ENCODE data around the gene SCCPDH. TPM values are rescaled to one million over a fixed set of nuclear protein-coding genes. Genes with fewer than 3 reads are reported as not detected.

SCCPDH gene
- total and polyA plus RNA-seq, 9 of the 15 experiments (the other 6 are each of a cell fraction or from before 2014, with no cell fraction given): 7.0 to 61.9 (median 38.3) TPM

DNA sequence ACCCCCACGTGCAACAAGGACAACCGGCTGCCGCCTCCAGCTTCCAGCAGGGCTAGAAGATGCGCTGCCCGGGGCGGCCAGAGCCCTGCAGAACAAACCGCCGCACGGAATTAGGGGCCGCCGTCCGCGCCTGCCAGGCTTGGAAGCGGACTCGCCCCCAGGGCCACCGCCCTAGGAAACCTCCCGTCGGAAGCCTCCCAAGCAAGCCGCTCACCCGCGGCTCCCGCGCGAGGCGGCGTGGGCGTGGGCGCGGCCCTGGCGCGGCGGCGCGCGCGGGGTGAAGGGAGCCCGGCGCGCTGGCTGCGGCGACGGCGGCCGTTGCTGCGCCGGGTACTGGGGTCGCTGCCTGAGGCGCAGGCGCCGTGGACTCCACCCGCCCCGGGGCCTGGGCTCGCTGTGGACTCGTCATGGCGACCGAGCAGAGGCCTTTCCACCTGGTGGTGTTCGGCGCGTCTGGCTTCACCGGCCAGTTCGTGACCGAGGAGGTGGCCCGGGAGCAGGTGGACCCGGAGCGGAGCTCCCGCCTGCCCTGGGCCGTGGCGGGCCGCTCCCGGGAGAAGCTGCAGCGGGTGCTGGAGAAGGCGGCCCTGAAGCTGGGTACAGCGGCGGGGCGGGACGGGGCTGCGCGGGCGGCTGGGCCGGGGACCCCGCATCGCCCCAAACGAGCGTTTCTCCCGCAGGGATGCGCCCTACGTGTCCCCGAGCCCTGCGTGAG, at the start of gene SCCPDH (continued):
- TF ChIP-seq, protein P1, sequence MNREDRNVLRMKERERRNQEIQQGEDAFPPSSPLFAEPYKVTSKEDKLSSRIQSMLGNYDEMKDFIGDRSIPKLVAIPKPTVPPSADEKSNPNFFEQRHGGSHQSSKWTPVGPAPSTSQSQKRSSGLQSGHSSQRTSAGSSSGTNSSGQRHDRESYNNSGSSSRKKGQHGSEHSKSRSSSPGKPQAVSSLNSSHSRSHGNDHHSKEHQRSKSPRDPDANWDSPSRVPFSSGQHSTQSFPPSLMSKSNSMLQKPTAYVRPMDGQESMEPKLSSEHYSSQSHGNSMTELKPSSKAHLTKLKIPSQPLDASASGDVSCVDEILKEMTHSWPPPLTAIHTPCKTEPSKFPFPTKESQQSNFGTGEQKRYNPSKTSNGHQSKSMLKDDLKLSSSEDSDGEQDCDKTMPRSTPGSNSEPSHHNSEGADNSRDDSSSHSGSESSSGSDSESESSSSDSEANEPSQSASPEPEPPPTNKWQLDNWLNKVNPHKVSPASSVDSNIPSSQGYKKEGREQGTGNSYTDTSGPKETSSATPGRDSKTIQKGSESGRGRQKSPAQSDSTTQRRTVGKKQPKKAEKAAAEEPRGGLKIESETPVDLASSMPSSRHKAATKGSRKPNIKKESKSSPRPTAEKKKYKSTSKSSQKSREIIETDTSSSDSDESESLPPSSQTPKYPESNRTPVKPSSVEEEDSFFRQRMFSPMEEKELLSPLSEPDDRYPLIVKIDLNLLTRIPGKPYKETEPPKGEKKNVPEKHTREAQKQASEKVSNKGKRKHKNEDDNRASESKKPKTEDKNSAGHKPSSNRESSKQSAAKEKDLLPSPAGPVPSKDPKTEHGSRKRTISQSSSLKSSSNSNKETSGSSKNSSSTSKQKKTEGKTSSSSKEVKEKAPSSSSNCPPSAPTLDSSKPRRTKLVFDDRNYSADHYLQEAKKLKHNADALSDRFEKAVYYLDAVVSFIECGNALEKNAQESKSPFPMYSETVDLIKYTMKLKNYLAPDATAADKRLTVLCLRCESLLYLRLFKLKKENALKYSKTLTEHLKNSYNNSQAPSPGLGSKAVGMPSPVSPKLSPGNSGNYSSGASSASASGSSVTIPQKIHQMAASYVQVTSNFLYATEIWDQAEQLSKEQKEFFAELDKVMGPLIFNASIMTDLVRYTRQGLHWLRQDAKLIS (CRISPR knock-in tag; IDR thresholded peaks at IDR 0.05): 0 out of 2 replicates have a peak, but pooled peaks have one; percentile 16
- TF ChIP-seq IRF9 (tag; IDR thresholded peaks at IDR 0.05) (no peak), EZH2 (IDR thresholded peaks at IDR 0.05; ENCODE audit: borderline replicate concordance, low read depth, low read length) (no peak), ILF3 (IDR thresholded peaks at IDR 0.05; ENCODE audit: borderline replicate concordance) (no peak), BDP1 (IDR thresholded peaks at IDR 0.05; ENCODE audit: insufficient read depth, insufficient read length) (no peak), VEZF1 (CRISPR knock-in tag; IDR thresholded peaks at IDR 0.05) (peak; percentile 52; the same call in 1 of the 2 replicates), GABPB1 (CRISPR knock-in tag; IDR thresholded peaks at IDR 0.05) (no peak), USF1 (CRISPR knock-in tag; IDR thresholded peaks at IDR 0.05) (no peak), ZNF507 (tag; conservative IDR thresholded peaks at IDR 0.05) (no peak), TCFL5 (CRISPR knock-in tag; conservative IDR thresholded peaks at IDR 0.05) (no peak), PTTG1 (tag; IDR thresholded peaks at IDR 0.05; ENCODE audit: low read depth) (no peak), MYNN (IDR thresholded peaks at IDR 0.05) (no peak), MYNN (CRISPR knock-in tag; IDR thresholded peaks at IDR 0.05) (no peak), ZNF175 (CRISPR knock-in tag; IDR thresholded peaks at IDR 0.05; ENCODE audit: low read depth) (no peak), FOXP1 (CRISPR knock-in tag; IDR thresholded peaks at IDR 0.05) (peak; percentile 88; the same call in 1 of the 2 replicates), FOXJ3 (CRISPR knock-in tag; IDR thresholded peaks at IDR 0.05) (no peak)
- TF ChIP-seq, protein P2, sequence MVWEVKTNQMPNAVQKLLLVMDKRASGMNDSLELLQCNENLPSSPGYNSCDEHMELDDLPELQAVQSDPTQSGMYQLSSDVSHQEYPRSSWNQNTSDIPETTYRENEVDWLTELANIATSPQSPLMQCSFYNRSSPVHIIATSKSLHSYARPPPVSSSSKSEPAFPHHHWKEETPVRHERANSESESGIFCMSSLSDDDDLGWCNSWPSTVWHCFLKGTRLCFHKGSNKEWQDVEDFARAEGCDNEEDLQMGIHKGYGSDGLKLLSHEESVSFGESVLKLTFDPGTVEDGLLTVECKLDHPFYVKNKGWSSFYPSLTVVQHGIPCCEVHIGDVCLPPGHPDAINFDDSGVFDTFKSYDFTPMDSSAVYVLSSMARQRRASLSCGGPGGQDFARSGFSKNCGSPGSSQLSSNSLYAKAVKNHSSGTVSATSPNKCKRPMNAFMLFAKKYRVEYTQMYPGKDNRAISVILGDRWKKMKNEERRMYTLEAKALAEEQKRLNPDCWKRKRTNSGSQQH (CRISPR knock-in tag; IDR thresholded peaks at IDR 0.05): no peak
- TF ChIP-seq, protein P3, sequence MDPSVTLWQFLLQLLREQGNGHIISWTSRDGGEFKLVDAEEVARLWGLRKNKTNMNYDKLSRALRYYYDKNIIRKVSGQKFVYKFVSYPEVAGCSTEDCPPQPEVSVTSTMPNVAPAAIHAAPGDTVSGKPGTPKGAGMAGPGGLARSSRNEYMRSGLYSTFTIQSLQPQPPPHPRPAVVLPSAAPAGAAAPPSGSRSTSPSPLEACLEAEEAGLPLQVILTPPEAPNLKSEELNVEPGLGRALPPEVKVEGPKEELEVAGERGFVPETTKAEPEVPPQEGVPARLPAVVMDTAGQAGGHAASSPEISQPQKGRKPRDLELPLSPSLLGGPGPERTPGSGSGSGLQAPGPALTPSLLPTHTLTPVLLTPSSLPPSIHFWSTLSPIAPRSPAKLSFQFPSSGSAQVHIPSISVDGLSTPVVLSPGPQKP (CRISPR knock-in tag; IDR thresholded peaks at IDR 0.05): no peak
